ENCODE results near the gene PSMC2.
A peak's percentile ranks its signal among the peaks of the same experiment; 100 is the strongest.

Gene PSMC2

GRCh38 chr7:103347507-103348267 lies at the start of gene PSMC2:
Gene PSMC2 (plus strand): TSS chr7:103347643. CDS start chr7:103347712, 69 bp downstream.
- peak within 1 kb of the TSS; percentile 88 to 94 for H3K9ac ChIP-seq (ENCODE audit: low read depth in 1 of 2, low read length in 2 of 2)

DNA sequence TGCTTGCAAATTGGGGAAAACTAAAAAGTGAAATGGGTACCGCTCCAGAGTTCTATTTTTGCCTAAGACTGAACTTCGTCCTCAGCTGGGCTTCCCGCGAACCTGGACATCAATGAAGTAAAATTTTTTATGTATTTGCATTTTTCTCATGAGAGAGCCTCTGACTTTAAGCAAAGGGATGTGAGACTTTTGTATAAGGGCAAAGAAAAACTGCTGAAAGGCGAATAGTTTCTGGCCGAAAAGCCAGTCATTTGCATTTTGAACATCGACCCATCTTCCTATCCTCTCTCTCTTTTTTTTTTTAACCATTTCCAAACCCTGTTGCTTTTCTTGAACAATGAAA lies 49.6 kb upstream of the PSMC2 start:
- peaks cover 31 to 34% of the 10 kb centered on the region in 2 donors for H3K36me3 ChIP-seq (ENCODE audit: control insufficient read depth in 2 of 2, insufficient read depth in 2 of 2, low read length in 2 of 2)
- peak overlapping the region; percentile 75 to 78 for H3K27ac ChIP-seq (ENCODE audit: low read depth in 2 of 2, low read length in 2 of 2)
- no peaks in the 10 kb centered on the region for H3K9me3 ChIP-seq (ENCODE audit: control insufficient read depth in 2 of 2, low read length in 2 of 2)
- peaks cover 7 to 12% of the 10 kb centered on the region in 2 donors for H3K4me1 ChIP-seq (ENCODE audit: control insufficient read depth in 2 of 2, insufficient read depth in 2 of 2, low read length in 2 of 2)
- H3K27me3 ChIP-seq (ENCODE audit: control insufficient read depth in 2 of 2, insufficient read depth in 2 of 2, low read length in 2 of 2): no peaks in the 10 kb centered on the region
- H3K4me3 ChIP-seq (ENCODE audit: low read length in 2 of 2): peak overlapping the region; percentile 92 to 94
- H3K9ac ChIP-seq (ENCODE audit: low read depth in 1 of 2, low read length in 2 of 2): peak overlapping the region; percentile 74 to 89

More at GRCh38 chr7:103347507-103348267, at the start of gene PSMC2:
- H3K4me3 ChIP-seq (ENCODE audit: low read length in 2 of 2): peak within 1 kb of the TSS; percentile 99
- no peaks in the 10 kb centered on the region for H3K27me3 ChIP-seq (ENCODE audit: control insufficient read depth in 2 of 2, insufficient read depth in 2 of 2, low read length in 2 of 2)
- peak within 1 kb of the TSS; percentile 83 to 90 for H3K27ac ChIP-seq (ENCODE audit: low read depth in 2 of 2, low read length in 2 of 2)
- H3K36me3 ChIP-seq (ENCODE audit: control insufficient read depth in 2 of 2, insufficient read depth in 2 of 2, low read length in 2 of 2): peaks cover 5 to 11% of the 10 kb centered on the region in 2 donors
- H3K4me1 ChIP-seq (ENCODE audit: control insufficient read depth in 2 of 2, insufficient read depth in 2 of 2, low read length in 2 of 2): peaks cover 18 to 30% of the 10 kb centered on the region in 2 donors
- no peaks in the 10 kb centered on the region for H3K9me3 ChIP-seq (ENCODE audit: control insufficient read depth in 2 of 2, low read length in 2 of 2)

- H3K4me3 ChIP-seq (ENCODE audit: low read length in 2 of 2): no peak overlapping the region
- H3K27me3 ChIP-seq (ENCODE audit: control insufficient read depth in 2 of 2, insufficient read depth in 2 of 2, low read length in 2 of 2): no peaks in the 10 kb centered on the region
- H3K36me3 ChIP-seq (ENCODE audit: control insufficient read depth in 2 of 2, insufficient read depth in 2 of 2, low read length in 2 of 2): peaks cover 40 to 45% of the 10 kb centered on the region in 2 donors
- H3K27ac ChIP-seq (ENCODE audit: low read depth in 2 of 2, low read length in 2 of 2): no peak overlapping the region
- H3K9me3 ChIP-seq (ENCODE audit: control insufficient read depth in 2 of 2, low read length in 2 of 2): no peaks in the 10 kb centered on the region
- no peak overlapping the region for H3K9ac ChIP-seq (ENCODE audit: low read depth in 1 of 2, low read length in 2 of 2)
- peaks cover 7 to 12% of the 10 kb centered on the region in 2 donors for H3K4me1 ChIP-seq (ENCODE audit: control insufficient read depth in 2 of 2, insufficient read depth in 2 of 2, low read length in 2 of 2)
Observed at GRCh38 chr7:103299660-103300059, 47.8 kb upstream of the PSMC2 start.

GRCh38 chr7:103301441-103301840 lies 46.0 kb upstream of the PSMC2 start:
- H3K27ac ChIP-seq (ENCODE audit: low read depth in 2 of 2, low read length in 2 of 2): no peak overlapping the region
- H3K36me3 ChIP-seq (ENCODE audit: control insufficient read depth in 2 of 2, insufficient read depth in 2 of 2, low read length in 2 of 2): peaks cover 54 to 56% of the 10 kb centered on the region in 2 donors

DNA sequence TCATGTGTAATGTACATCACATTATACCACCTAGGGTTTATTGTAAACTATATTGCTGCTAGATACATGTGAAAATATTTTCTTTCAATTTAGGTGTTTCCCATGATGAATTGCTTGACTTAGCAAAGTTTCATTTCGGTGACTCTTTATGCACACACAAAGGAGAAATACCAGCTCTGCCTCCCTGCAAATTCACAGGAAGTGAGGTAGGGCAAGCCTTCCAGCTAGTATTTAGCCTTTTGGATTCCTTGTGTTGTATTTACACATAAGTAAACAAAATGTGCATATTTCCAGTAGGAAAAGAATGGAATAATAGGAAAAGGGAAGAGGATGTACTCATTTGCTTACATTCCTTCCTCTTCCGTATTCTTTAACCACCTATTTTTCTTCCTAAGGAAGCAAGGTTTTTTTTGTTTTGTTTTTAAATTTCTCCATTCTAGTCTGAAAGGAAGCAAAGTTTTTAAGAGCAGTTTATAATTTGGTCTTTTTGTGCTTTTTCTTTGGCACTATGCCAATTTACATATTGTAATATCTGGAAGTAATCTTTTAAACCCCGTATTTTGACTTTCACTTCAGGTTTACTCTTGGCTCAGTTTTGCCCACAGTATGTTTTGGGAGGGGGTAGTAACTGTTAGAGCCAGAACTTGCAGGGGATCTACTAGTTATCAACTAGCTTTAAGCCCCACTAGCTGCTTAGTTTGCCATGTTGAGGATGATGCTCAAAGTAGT lies 39.8 kb upstream of the PSMC2 start:
- Histone ChIP-seq H3K27me3 (ENCODE audit: control insufficient read depth in 2 of 2, insufficient read depth in 2 of 2, low read length in 2 of 2) (no peaks in the 10 kb centered on the region), H3K9me3 (ENCODE audit: control insufficient read depth in 2 of 2, low read length in 2 of 2) (no peaks in the 10 kb centered on the region), H3K4me3 (ENCODE audit: low read length in 2 of 2) (no peak overlapping the region), H3K9ac (ENCODE audit: low read depth in 1 of 2, low read length in 2 of 2) (no peak overlapping the region), H3K36me3 (ENCODE audit: control insufficient read depth in 2 of 2, insufficient read depth in 2 of 2, low read length in 2 of 2) (peaks cover 70 to 76% of the 10 kb centered on the region in 2 donors), H3K27ac (ENCODE audit: low read depth in 2 of 2, low read length in 2 of 2) (no peak overlapping the region), H3K4me1 (ENCODE audit: control insufficient read depth in 2 of 2, insufficient read depth in 2 of 2, low read length in 2 of 2) (peaks cover 0 to 2% of the 10 kb centered on the region in 2 donors)

More at GRCh38 chr7:103301441-103301840, 46.0 kb upstream of the PSMC2 start:
- Histone ChIP-seq H3K9me3 (ENCODE audit: control insufficient read depth in 2 of 2, low read length in 2 of 2) (no peaks in the 10 kb centered on the region), H3K27me3 (ENCODE audit: control insufficient read depth in 2 of 2, insufficient read depth in 2 of 2, low read length in 2 of 2) (no peaks in the 10 kb centered on the region), H3K9ac (ENCODE audit: low read depth in 1 of 2, low read length in 2 of 2) (no peak overlapping the region), H3K4me1 (ENCODE audit: control insufficient read depth in 2 of 2, insufficient read depth in 2 of 2, low read length in 2 of 2) (peaks cover 7 to 12% of the 10 kb centered on the region in 2 donors), H3K4me3 (ENCODE audit: low read length in 2 of 2) (no peak overlapping the region)

DNA sequence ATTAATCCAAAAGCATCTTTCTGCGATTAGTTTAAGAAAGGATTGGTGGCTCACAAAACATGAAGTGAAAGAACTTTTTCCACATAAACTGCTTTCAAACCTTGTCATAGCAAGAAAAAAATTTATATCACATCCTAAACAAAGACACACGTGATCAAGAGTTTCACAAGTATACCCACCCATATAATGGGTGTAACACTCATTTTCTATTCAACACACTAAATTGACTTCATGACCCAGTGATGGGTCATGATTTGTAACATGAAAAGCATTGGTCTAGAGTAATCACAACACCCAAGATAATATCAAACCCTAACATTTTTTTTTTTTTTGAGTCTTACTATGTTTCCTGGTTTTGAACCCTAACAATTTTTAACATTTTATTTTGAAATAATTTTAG lies 32.6 kb upstream of the PSMC2 start:
- H3K27me3 ChIP-seq (ENCODE audit: control insufficient read depth in 2 of 2, insufficient read depth in 2 of 2, low read length in 2 of 2): no peaks in the 10 kb centered on the region
- H3K4me1 ChIP-seq (ENCODE audit: control insufficient read depth in 2 of 2, insufficient read depth in 2 of 2, low read length in 2 of 2): no peaks in the 10 kb centered on the region
- peaks cover 80 to 92% of the 10 kb centered on the region in 2 donors for H3K36me3 ChIP-seq (ENCODE audit: control insufficient read depth in 2 of 2, insufficient read depth in 2 of 2, low read length in 2 of 2)
- H3K9ac ChIP-seq (ENCODE audit: low read depth in 1 of 2, low read length in 2 of 2): no peak overlapping the region
- no peak overlapping the region for H3K4me3 ChIP-seq (ENCODE audit: low read length in 2 of 2)
- no peaks in the 10 kb centered on the region for H3K9me3 ChIP-seq (ENCODE audit: control insufficient read depth in 2 of 2, low read length in 2 of 2)
- H3K27ac ChIP-seq (ENCODE audit: low read depth in 2 of 2, low read length in 2 of 2): no peak overlapping the region

DNA sequence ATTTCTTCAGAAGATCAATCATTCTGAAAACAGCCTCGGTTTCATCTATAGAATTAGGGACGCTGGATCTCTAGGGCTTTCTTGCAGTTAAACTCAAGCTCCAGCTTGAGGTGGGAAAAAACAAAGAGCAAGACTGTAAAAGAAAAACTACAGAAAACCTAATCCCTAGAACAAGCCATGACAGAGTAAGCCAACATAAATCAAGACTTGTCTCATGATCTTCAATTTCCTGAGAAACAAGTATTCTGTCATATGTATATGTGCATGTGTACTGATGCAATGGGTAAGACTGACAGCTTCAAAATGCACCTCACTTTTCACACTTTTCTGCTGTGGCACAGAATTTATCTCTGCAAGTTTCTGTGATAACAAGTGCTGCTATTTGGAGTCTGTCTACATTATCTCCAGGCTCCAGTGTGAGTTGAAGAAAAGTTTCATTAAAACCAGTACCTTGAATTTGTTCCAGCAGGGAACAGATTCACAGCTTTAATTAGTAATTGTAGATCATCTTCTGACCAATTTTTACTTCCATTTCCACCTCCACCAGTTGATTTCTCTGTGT lies 31.0 kb upstream of the PSMC2 start:
- H3K27ac ChIP-seq (ENCODE audit: low read depth in 2 of 2, low read length in 2 of 2): no peak overlapping the region
- H3K9me3 ChIP-seq (ENCODE audit: control insufficient read depth in 2 of 2, low read length in 2 of 2): no peaks in the 10 kb centered on the region
- H3K4me1 ChIP-seq (ENCODE audit: control insufficient read depth in 2 of 2, insufficient read depth in 2 of 2, low read length in 2 of 2): no peaks in the 10 kb centered on the region
- no peak overlapping the region for H3K4me3 ChIP-seq (ENCODE audit: low read length in 2 of 2)
- H3K9ac ChIP-seq (ENCODE audit: low read depth in 1 of 2, low read length in 2 of 2): no peak overlapping the region
- H3K27me3 ChIP-seq (ENCODE audit: control insufficient read depth in 2 of 2, insufficient read depth in 2 of 2, low read length in 2 of 2): no peaks in the 10 kb centered on the region
- peaks cover 69 to 79% of the 10 kb centered on the region in 2 donors for H3K36me3 ChIP-seq (ENCODE audit: control insufficient read depth in 2 of 2, insufficient read depth in 2 of 2, low read length in 2 of 2)

GRCh38 chr7:103317009-103317408 lies 30.4 kb upstream of the PSMC2 start:
- H3K9me3 ChIP-seq (ENCODE audit: control insufficient read depth in 2 of 2, low read length in 2 of 2): no peaks in the 10 kb centered on the region
- H3K36me3 ChIP-seq (ENCODE audit: control insufficient read depth in 2 of 2, insufficient read depth in 2 of 2, low read length in 2 of 2): peaks cover 68 to 78% of the 10 kb centered on the region in 2 donors
- H3K27ac ChIP-seq (ENCODE audit: low read depth in 2 of 2, low read length in 2 of 2): no peak overlapping the region
- H3K4me3 ChIP-seq (ENCODE audit: low read length in 2 of 2): no peak overlapping the region
- no peaks in the 10 kb centered on the region for H3K27me3 ChIP-seq (ENCODE audit: control insufficient read depth in 2 of 2, insufficient read depth in 2 of 2, low read length in 2 of 2)
- no peak overlapping the region for H3K9ac ChIP-seq (ENCODE audit: low read depth in 1 of 2, low read length in 2 of 2)
- H3K4me1 ChIP-seq (ENCODE audit: control insufficient read depth in 2 of 2, insufficient read depth in 2 of 2, low read length in 2 of 2): no peaks in the 10 kb centered on the region

DNA sequence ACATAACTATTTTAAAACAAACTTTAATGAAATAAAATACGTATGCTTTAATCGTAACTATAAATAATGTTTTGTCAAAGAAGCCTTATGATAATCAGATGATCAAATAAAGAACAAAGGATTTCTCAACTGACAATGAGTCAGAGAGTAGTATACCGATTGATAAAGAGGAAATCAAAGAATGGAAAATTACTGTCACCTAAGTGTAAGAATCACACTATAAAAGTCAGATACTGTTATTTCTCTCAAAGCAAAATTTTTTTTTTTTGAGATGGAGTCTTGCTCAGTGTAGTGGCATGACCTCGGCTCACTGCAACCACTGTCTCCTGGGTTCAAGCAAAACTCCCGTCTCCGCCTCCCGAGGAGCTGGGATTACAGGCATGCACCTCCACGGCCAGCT lies 21.7 kb upstream of the PSMC2 start:
- no peaks in the 10 kb centered on the region for H3K9me3 ChIP-seq (ENCODE audit: control insufficient read depth in 2 of 2, low read length in 2 of 2)
- H3K27ac ChIP-seq (ENCODE audit: low read depth in 2 of 2, low read length in 2 of 2): no peak overlapping the region
- no peaks in the 10 kb centered on the region for H3K27me3 ChIP-seq (ENCODE audit: control insufficient read depth in 2 of 2, insufficient read depth in 2 of 2, low read length in 2 of 2)
- no peaks in the 10 kb centered on the region for H3K4me1 ChIP-seq (ENCODE audit: control insufficient read depth in 2 of 2, insufficient read depth in 2 of 2, low read length in 2 of 2)
- H3K36me3 ChIP-seq (ENCODE audit: control insufficient read depth in 2 of 2, insufficient read depth in 2 of 2, low read length in 2 of 2): peaks cover 31 to 49% of the 10 kb centered on the region in 2 donors
- H3K9ac ChIP-seq (ENCODE audit: low read depth in 1 of 2, low read length in 2 of 2): no peak overlapping the region
- H3K4me3 ChIP-seq (ENCODE audit: low read length in 2 of 2): no peak overlapping the region

DNA sequence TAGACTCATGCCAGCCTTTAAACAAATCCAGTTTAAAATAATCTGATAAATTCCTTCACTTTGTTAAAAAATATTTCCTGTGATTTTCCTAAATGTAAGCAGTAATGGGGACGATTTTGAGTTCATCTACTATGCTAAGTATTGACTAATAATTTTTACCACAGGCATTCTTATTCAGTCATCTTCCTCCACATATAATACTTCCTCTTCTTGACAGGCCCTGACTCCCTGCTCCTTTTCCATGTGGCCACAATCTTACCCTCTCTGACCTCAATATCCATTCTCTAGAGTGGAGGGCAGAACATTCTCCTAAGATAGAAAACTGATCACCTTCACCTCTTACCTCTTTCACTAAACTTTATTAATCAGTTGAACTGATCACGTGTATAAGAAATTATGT lies 10.7 kb upstream of the PSMC2 start:
- no peak overlapping the region for H3K9ac ChIP-seq (ENCODE audit: low read depth in 1 of 2, low read length in 2 of 2)
- H3K9me3 ChIP-seq (ENCODE audit: control insufficient read depth in 2 of 2, low read length in 2 of 2): no peaks in the 10 kb centered on the region
- H3K27me3 ChIP-seq (ENCODE audit: control insufficient read depth in 2 of 2, insufficient read depth in 2 of 2, low read length in 2 of 2): no peaks in the 10 kb centered on the region
- H3K27ac ChIP-seq (ENCODE audit: low read depth in 2 of 2, low read length in 2 of 2): no peak overlapping the region
- H3K4me3 ChIP-seq (ENCODE audit: low read length in 2 of 2): no peak overlapping the region
- H3K4me1 ChIP-seq (ENCODE audit: control insufficient read depth in 2 of 2, insufficient read depth in 2 of 2, low read length in 2 of 2): no peaks in the 10 kb centered on the region
- H3K36me3 ChIP-seq (ENCODE audit: control insufficient read depth in 2 of 2, insufficient read depth in 2 of 2, low read length in 2 of 2): peaks cover 39 to 45% of the 10 kb centered on the region in 2 donors

Measured in mucosa of rectum (tissue), 2 donors.